HepG2 (cell line): ENCODE results near the gene BAZ1B. TPM values are rescaled to one million over a fixed set of nuclear protein-coding genes. Genes with fewer than 3 reads are reported as not detected.

Source experiments
- ARID5B ChIP-seq: IDR thresholded peaks from 2 replicates; pipeline ENCODE4 v1.4.0; 2020; ENCODE audit warnings: mild to moderate bottlenecking, missing genetic modification reagents
- ATRX ChIP-seq: sonication (generic); formaldehyde crosslinking; IDR thresholded peaks from 2 replicates; pipeline ENCODE4 v1.4.0; 2020; ENCODE audit warnings: missing genetic modification reagents, borderline replicate concordance
- DMAP1 ChIP-seq: IDR thresholded peaks from 2 replicates; pipeline ENCODE4 v1.6.1; 2016
- FOXP1 ChIP-seq, 2 experiments: fragments of 450-650 bp in 1 of 2; IDR thresholded peaks; 2 replicates each; pipeline ENCODE4 v1.6.1; 2017 to 2018; ENCODE audit warnings: antibody characterized with exemption in 1 of 2
- MAX ChIP-seq: IDR thresholded peaks from 2 replicates; pipeline ENCODE4 v1.6.1; 2012; ENCODE audit warnings: inconsistent platforms
- MIER3 ChIP-seq: IDR thresholded peaks from 2 replicates; pipeline ENCODE4 v1.6.1; 2016; ENCODE audit warnings: missing compliant biosample characterization, borderline replicate concordance
- NR2F6 ChIP-seq, 2 experiments: IDR thresholded peaks; 2 replicates each; pipeline ENCODE4 v1.6.1; 2016; ENCODE audit warnings: antibody characterized with exemption in 1 of 2, mild to moderate bottlenecking in 1 of 2
- RFX5 ChIP-seq: IDR thresholded peaks from 2 replicates; pipeline ENCODE4 v1.6.1; 2011; ENCODE audit warnings: low read depth, low read length, improper control_type of control experiment
- SALL2 ChIP-seq: sonication (generic); formaldehyde crosslinking; IDR thresholded peaks from 2 replicates; pipeline ENCODE4 v1.8.1; 2023; ENCODE audit warnings: mild to moderate bottlenecking, missing genetic modification reagents, inconsistent platforms
- STAG1 ChIP-seq: sonication (generic); formaldehyde crosslinking; IDR thresholded peaks from 2 replicates; pipeline ENCODE4 v1.4.0; 2020; ENCODE audit warnings: missing genetic modification reagents
- TEAD3 ChIP-seq: optimal IDR thresholded peaks from 2 replicates; pipeline ENCODE3; 2016; ENCODE audit warnings: borderline replicate concordance
- TRIM24 ChIP-seq: sonication (generic); formaldehyde crosslinking; IDR thresholded peaks from 2 replicates; pipeline ENCODE4 v1.8.0; 2022; ENCODE audit warnings: mild to moderate bottlenecking, missing genetic modification reagents
- ZNF256 ChIP-seq: sonication (generic); formaldehyde crosslinking; conservative IDR thresholded peaks from 2 replicates; pipeline ENCODE4 v1.4.0; 2020; ENCODE audit warnings: missing genetic modification reagents
- ZNF703 ChIP-seq: sonication (generic); formaldehyde crosslinking; IDR thresholded peaks from 2 replicates; pipeline ENCODE4 v1.5.1; 2020; ENCODE audit warnings: missing genetic modification reagents, mild to moderate bottlenecking, moderate library complexity, borderline replicate concordance
- ZNF776 ChIP-seq: sonication (generic); formaldehyde crosslinking; IDR thresholded peaks from 2 replicates; pipeline ENCODE4 v1.4.0; 2020; ENCODE audit warnings: mild to moderate bottlenecking, missing genetic modification reagents
- polyA plus RNA-seq, 8 experiments: library from polyadenylated mRNA; depleted of rRNA in 3 of 8; stranded (reverse) in 7 of 8; unstranded in 1 of 8; fragments of >200 nt; fragmentation: Illumina TruSeq in 4 of 8; extraction: Trizol in 4 of 8; gene quantifications; 2 replicates each; pipeline versions ENCODE4 v1.2.1 to v1.2.3, GENCODE V29; 2011 to 2016; ENCODE audit warnings: low read depth in 4 of 8, missing spikeins in 1 of 8, mixed read lengths in 1 of 8; ENCODE audit not compliant: insufficient read depth in 1 of 8
- total RNA-seq, 5 experiments: library from RNA; depleted of rRNA; stranded (reverse); fragments of >200 nt; fragmentation: Illumina TruSeq; extraction: Trizol; gene quantifications; 2 replicates each; pipeline ENCODE4 v1.2.3, GENCODE V29; 2016; ENCODE audit warnings: low read depth in 1 of 5
- TF ChIP-seq, protein P1 (sequence below): sonication (generic); formaldehyde crosslinking; conservative IDR thresholded peaks from 2 replicates; pipeline ENCODE4 v1.4.0; 2020; ENCODE audit warnings: mild to moderate bottlenecking, missing genetic modification reagents, moderate library complexity
- TF ChIP-seq, protein P2 (sequence below): sonication (generic); formaldehyde crosslinking; IDR thresholded peaks from 2 replicates; pipeline ENCODE4 v1.4.0; 2020; ENCODE audit warnings: missing genetic modification reagents
- TF ChIP-seq, protein P3 (sequence below): sonication (generic); formaldehyde crosslinking; IDR thresholded peaks from 2 replicates; pipeline ENCODE4 v1.4.0; 2020; ENCODE audit warnings: mild to moderate bottlenecking, missing genetic modification reagents

The BAZ1B gene
- total and polyA plus RNA-seq, 2 of the 13 experiments (the other 11 are each of a cell fraction or from before 2014, with no cell fraction given): 18.6 to 69.4 TPM

GRCh38 chr7:73452999-73453635, 69.0 kb downstream of the BAZ1B start (continued):
- TF ChIP-seq FOXP1 (IDR thresholded peaks at IDR 0.05): no peak
- TF ChIP-seq FOXP1 (CRISPR knock-in tag; IDR thresholded peaks at IDR 0.05): no peak
- no peak for TF ChIP-seq DMAP1
- no peak for TF ChIP-seq TEAD3 (CRISPR knock-in tag)
- TF ChIP-seq MAX: no peak
- no peak for TF ChIP-seq ZNF703
- no peak for TF ChIP-seq RFX5
- peak; percentile 26 for TF ChIP-seq STAG1
- TF ChIP-seq ZNF256 (CRISPR knock-in tag): no peak
- peak; percentile 25; the same call in 1 of the 2 replicates for TF ChIP-seq ARID5B
- no peak for TF ChIP-seq MIER3
- TF ChIP-seq, protein P1, sequence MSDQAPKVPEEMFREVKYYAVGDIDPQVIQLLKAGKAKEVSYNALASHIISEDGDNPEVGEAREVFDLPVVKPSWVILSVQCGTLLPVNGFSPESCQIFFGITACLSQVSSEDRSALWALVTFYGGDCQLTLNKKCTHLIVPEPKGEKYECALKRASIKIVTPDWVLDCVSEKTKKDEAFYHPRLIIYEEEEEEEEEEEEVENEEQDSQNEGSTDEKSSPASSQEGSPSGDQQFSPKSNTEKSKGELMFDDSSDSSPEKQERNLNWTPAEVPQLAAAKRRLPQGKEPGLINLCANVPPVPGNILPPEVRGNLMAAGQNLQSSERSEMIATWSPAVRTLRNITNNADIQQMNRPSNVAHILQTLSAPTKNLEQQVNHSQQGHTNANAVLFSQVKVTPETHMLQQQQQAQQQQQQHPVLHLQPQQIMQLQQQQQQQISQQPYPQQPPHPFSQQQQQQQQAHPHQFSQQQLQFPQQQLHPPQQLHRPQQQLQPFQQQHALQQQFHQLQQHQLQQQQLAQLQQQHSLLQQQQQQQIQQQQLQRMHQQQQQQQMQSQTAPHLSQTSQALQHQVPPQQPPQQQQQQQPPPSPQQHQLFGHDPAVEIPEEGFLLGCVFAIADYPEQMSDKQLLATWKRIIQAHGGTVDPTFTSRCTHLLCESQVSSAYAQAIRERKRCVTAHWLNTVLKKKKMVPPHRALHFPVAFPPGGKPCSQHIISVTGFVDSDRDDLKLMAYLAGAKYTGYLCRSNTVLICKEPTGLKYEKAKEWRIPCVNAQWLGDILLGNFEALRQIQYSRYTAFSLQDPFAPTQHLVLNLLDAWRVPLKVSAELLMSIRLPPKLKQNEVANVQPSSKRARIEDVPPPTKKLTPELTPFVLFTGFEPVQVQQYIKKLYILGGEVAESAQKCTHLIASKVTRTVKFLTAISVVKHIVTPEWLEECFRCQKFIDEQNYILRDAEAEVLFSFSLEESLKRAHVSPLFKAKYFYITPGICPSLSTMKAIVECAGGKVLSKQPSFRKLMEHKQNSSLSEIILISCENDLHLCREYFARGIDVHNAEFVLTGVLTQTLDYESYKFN (CRISPR knock-in tag): peak; percentile 41; the same call in 1 of the 2 replicates
- no peak; the same call in 1 of the 2 replicates for TF ChIP-seq NR2F6 (IDR thresholded peaks at IDR 0.05)
- TF ChIP-seq NR2F6 (CRISPR knock-in tag; IDR thresholded peaks at IDR 0.05): 0 out of 2 replicates have a peak, but pooled peaks have one; percentile 37
- TF ChIP-seq TRIM24: no peak
- no peak for TF ChIP-seq SALL2 (CRISPR knock-in tag)
- TF ChIP-seq, protein P2, sequence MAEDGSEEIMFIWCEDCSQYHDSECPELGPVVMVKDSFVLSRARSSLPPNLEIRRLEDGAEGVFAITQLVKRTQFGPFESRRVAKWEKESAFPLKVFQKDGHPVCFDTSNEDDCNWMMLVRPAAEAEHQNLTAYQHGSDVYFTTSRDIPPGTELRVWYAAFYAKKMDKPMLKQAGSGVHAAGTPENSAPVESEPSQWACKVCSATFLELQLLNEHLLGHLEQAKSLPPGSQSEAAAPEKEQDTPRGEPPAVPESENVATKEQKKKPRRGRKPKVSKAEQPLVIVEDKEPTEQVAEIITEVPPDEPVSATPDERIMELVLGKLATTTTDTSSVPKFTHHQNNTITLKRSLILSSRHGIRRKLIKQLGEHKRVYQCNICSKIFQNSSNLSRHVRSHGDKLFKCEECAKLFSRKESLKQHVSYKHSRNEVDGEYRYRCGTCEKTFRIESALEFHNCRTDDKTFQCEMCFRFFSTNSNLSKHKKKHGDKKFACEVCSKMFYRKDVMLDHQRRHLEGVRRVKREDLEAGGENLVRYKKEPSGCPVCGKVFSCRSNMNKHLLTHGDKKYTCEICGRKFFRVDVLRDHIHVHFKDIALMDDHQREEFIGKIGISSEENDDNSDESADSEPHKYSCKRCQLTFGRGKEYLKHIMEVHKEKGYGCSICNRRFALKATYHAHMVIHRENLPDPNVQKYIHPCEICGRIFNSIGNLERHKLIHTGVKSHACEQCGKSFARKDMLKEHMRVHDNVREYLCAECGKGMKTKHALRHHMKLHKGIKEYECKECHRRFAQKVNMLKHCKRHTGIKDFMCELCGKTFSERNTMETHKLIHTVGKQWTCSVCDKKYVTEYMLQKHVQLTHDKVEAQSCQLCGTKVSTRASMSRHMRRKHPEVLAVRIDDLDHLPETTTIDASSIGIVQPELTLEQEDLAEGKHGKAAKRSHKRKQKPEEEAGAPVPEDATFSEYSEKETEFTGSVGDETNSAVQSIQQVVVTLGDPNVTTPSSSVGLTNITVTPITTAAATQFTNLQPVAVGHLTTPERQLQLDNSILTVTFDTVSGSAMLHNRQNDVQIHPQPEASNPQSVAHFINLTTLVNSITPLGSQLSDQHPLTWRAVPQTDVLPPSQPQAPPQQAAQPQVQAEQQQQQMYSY (CRISPR knock-in tag): no peak
- no peak for TF ChIP-seq ATRX (CRISPR knock-in tag)
- TF ChIP-seq ZNF776 (CRISPR knock-in tag): no peak
- TF ChIP-seq, protein P3, sequence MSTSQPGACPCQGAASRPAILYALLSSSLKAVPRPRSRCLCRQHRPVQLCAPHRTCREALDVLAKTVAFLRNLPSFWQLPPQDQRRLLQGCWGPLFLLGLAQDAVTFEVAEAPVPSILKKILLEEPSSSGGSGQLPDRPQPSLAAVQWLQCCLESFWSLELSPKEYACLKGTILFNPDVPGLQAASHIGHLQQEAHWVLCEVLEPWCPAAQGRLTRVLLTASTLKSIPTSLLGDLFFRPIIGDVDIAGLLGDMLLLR: no peak
